ENCODE results near the gene SSNA1. TPM values are rescaled to one million over a fixed set of nuclear protein-coding genes. Genes with fewer than 3 reads are reported as not detected.

The SSNA1 gene
- total and polyA plus RNA-seq, 9 of the 15 experiments (the other 6 are each of a cell fraction or from before 2014, with no cell fraction given) = 1.9 to 130 (median 57.1) TPM

GRCh38 chr9:137234055-137234697 lies 45.7 kb downstream of the SSNA1 start:
- H3K27ac ChIP-seq (ENCODE audit: extremely low read depth, low read depth, low read length) = no peak overlapping the region
- no peak for ATAC-seq
- no peaks in the 10 kb centered on the region for H4K20me1 ChIP-seq (replicated peaks; ENCODE audit: control insufficient read depth, insufficient read depth, low read length)
- CTCF ChIA-PET (ENCODE audit: low intra/inter-chr PET ratio) = no interaction called here
- peaks cover 14% of the 10 kb centered on the region for H3K79me2 ChIP-seq (ENCODE audit: control insufficient read depth, insufficient read depth, low read length)
- no peak for FAIRE-seq
- H2AFZ ChIP-seq (ENCODE audit: low read depth, low read length) = no peak overlapping the region
- no peak overlapping the region for H3K4me2 ChIP-seq (ENCODE audit: insufficient read depth, low read length)
- peaks cover 4% of the 10 kb centered on the region for H3K9me1 ChIP-seq (ENCODE audit: control insufficient read depth, insufficient read depth, low read length)
- no TSS peak for BruUV-seq (replicated peaks)
- POLR2A ChIA-PET = interaction anchor here (0.7 kb wide), 1 partner anchor 45 kb away, joined by 3 read pairs; no protein-coding TSS in a partner anchor
- H3K9me3 ChIP-seq (replicated peaks; ENCODE audit: control insufficient read depth, insufficient read depth, low read depth, low read length) = no peaks in the 10 kb centered on the region
- peak in 3 of 4 experiments; percentile 26 to 35 (median 28) for DNase-seq (ENCODE audit: extremely low read depth in 1 of 4, low spot score in 3 of 4)
- 57% methylated on average over 23 of the region's 40 CpGs for WGBS (ENCODE audit: insufficient coverage, low coverage, missing lambda C conversion rate)
- peaks cover 4% of the 10 kb centered on the region; the same call in 1 of the 3 replicates for H3K36me3 ChIP-seq (ENCODE audit: control insufficient read depth, insufficient read depth, low read length)
- intact Hi-C loops (cut with micrococcal nuclease) = no loop called here
- H3K4me1 ChIP-seq (replicated peaks in 1 of 2; ENCODE audit: control insufficient read depth in 2 of 2, insufficient read depth in 2 of 2, low read length in 2 of 2) = peaks cover 16 to 100% of the 10 kb centered on the region in 2 experiments
- no peaks in the 10 kb centered on the region for H3K27me3 ChIP-seq (ENCODE audit: control insufficient read depth in 2 of 2, insufficient read depth in 2 of 2, low read length in 2 of 2)
- in situ Hi-C loops (cut with MboI) = loop anchor here (25.0 kb wide), 1 partner anchor 447 kb away; the partner anchor contains the start of genes CCDC183 and TMEM141
- H3K4me3 ChIP-seq = no peak overlapping the region
- peak overlapping the region in 1 of 2 experiments; percentile 76; a peak in 2 of 4 replicates for H3K9ac ChIP-seq (ENCODE audit: insufficient read depth in 1 of 2, low read depth in 2 of 2, low read length in 2 of 2)
- TF ChIP-seq PCBP1 (IDR thresholded peaks at IDR 0.05; ENCODE audit: low read depth, low read length, poor library complexity, severe bottlenecking) = no peak
- TF ChIP-seq MAZ (CRISPR knock-in tag; conservative IDR thresholded peaks at IDR 0.05 in 1 of 2, IDR thresholded peaks at IDR 0.05 in 1 of 2) = no peak
- no peak for TF ChIP-seq ZNF717 (CRISPR knock-in tag; IDR thresholded peaks at IDR 0.05)
- TF ChIP-seq RBM22 (IDR thresholded peaks at IDR 0.05; ENCODE audit: low read depth, low read length, poor library complexity, severe bottlenecking) = peak; percentile 35
- no peak for TF ChIP-seq U2AF1 (optimal IDR thresholded peaks at IDR 0.05; ENCODE audit: low read depth, low read length)
- no peak for TF ChIP-seq TEAD4 (IDR thresholded peaks at IDR 0.05; ENCODE audit: low read length)
- TF ChIP-seq TEAD4 (CRISPR knock-in tag; IDR thresholded peaks at IDR 0.05; ENCODE audit: borderline replicate concordance) = no peak
- no peak for TF ChIP-seq PHB2 (IDR thresholded peaks at IDR 0.05; ENCODE audit: low read depth)
- peak; percentile 21 for TF ChIP-seq FIP1L1 (IDR thresholded peaks at IDR 0.05; ENCODE audit: low read depth, low read length, poor library complexity, severe bottlenecking)
- TF ChIP-seq CLOCK (CRISPR knock-in tag; IDR thresholded peaks at IDR 0.05; ENCODE audit: borderline replicate concordance) = no peak
- TF ChIP-seq E2F6 (IDR thresholded peaks at IDR 0.05; ENCODE audit: borderline replicate concordance in 1 of 2, extremely low read depth in 1 of 2, insufficient read depth in 1 of 2, insufficient read length in 1 of 2, low read depth in 1 of 2, low read length in 1 of 2, poor library complexity in 1 of 2, severe bottlenecking in 1 of 2) = peak in 1 of 2 experiments; percentile 61
